SU-DHL-6 (cell line): Measurements from ENCODE around the gene PRTN3.

Experiments
- H2AFZ ChIP-seq: fragments of 200-600 bp; sonication (generic); 2 replicates; pipeline ENCODE4 v1.6.1; 2014; ENCODE audit warnings: low read depth, mild to moderate bottlenecking, moderate library complexity, mixed read lengths, antibody characterized with exemption, low read length; ENCODE audit not compliant: severe bottlenecking
- H3F3A ChIP-seq: fragments of 200-600 bp; shearing (Covaris generic); 2 replicates; pipeline ENCODE4 v1.6.0; 2016; ENCODE audit warnings: antibody characterized with exemption, mild to moderate bottlenecking; ENCODE audit not compliant: insufficient read depth
- H3K27ac ChIP-seq: fragments of 200-600 bp; sonication (generic); 2 replicates; pipeline ENCODE4 v1.5.1; 2016; ENCODE audit warnings: low read depth, mild to moderate bottlenecking, low read length, moderate library complexity, mixed read lengths
- H3K27me3 ChIP-seq: fragments of 200-600 bp; sonication (generic), shearing (Covaris generic); 2 replicates; pipeline ENCODE4 v1.6.0; 2014; ENCODE audit warnings: mild to moderate bottlenecking, low read length
- H3K36me3 ChIP-seq: fragments of 200-600 bp; sonication (generic); 2 replicates; pipeline ENCODE4 v1.6.1; 2014; ENCODE audit warnings: mild to moderate bottlenecking, low read length, mixed read lengths
- H3K4me2 ChIP-seq: fragments of 300-600, 200-600 bp; shearing (Covaris generic), sonication (generic); 2 replicates; pipeline ENCODE4 v1.6.0; 2014; ENCODE audit warnings: low read length, low read depth, mild to moderate bottlenecking; ENCODE audit not compliant: poor library complexity, severe bottlenecking
- H3K4me3 ChIP-seq: fragments of 200-600 bp; sonication (generic); 2 replicates; pipeline ENCODE4 v1.5.1; 2014; ENCODE audit warnings: antibody characterized with exemption, low read length, mild to moderate bottlenecking, mixed read lengths; ENCODE audit not compliant: insufficient read depth, poor library complexity, severe bottlenecking
- H3K79me2 ChIP-seq: fragments of 200-600 bp; sonication (generic); 2 replicates; pipeline ENCODE4 v1.6.1; 2014; ENCODE audit warnings: mild to moderate bottlenecking, low read length, moderate library complexity; ENCODE audit not compliant: insufficient read depth
- H3K9ac ChIP-seq: fragments of 200-600 bp; sonication (generic); 2 replicates; pipeline ENCODE4 v1.7.0; 2014; ENCODE audit warnings: mild to moderate bottlenecking, low read length
- H3K9me2 ChIP-seq: fragments of 200-600 bp; sonication (generic); replicated peaks from 2 replicates; pipeline ENCODE4 v1.6.1; 2014; ENCODE audit warnings: low read length; ENCODE audit not compliant: insufficient read depth
- H3K9me3 ChIP-seq: fragments of 200-600 bp; sonication (generic); 2 replicates; pipeline ENCODE4 v1.6.1; 2014; ENCODE audit warnings: low read length, mixed read lengths; ENCODE audit not compliant: insufficient read depth
- H4K20me1 ChIP-seq: fragments of 200-600 bp; sonication (generic); 2 replicates; pipeline ENCODE4 v1.6.1; 2014; ENCODE audit warnings: low read depth, mild to moderate bottlenecking, antibody characterized with exemption, low read length, moderate library complexity, mixed read lengths
- EZH2phosphoT487 ChIP-seq: fragments of 200-600 bp; sonication (generic), shearing (Covaris generic); conservative IDR thresholded peaks from 2 replicates; pipeline ENCODE4 v1.6.1; 2018; ENCODE audit warnings: mild to moderate bottlenecking, antibody characterized with exemption, low read length, moderate library complexity, mixed read lengths
- TF ChIP-seq, protein P1 (sequence below): fragments of 200-600 bp; sonication (generic); IDR thresholded peaks from one replicate; pipeline ENCODE4 v1.5.1; 2017; ENCODE audit warnings: antibody characterized with exemption, mild to moderate bottlenecking, low read length, moderate library complexity; ENCODE audit not compliant: insufficient read depth, poor library complexity, severe bottlenecking

The PRTN3 gene

DNA sequence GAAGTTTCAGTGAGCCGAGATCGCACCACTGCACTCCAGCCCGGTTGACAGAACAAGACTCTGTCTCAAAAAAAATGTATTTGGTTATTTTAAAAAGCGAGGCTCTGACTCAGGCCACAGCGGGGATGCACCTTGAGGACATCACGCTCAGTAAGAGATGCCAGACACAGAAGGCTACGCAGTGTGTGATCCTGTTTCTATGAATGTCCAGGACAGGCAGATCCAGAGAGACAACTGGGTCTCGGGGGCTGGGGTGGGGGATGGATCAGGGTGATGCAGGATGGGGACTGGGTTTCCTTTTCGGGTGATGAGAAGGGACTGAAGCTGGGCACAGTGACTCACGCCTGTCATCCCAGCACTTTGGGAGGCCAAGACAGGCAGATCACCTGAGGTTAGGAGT is 46.8 kb downstream of the PRTN3 start:
- no peaks in the 10 kb centered on the region for H3K27me3 ChIP-seq
- H3K9me3 ChIP-seq, result no peaks in the 10 kb centered on the region
- no peaks in the 10 kb centered on the region for H3K9me2 ChIP-seq
- H3F3A ChIP-seq, result peaks cover 7% of the 10 kb centered on the region; the same call in 1 of the 2 replicates
- H2AFZ ChIP-seq, result no peak overlapping the region
- TF ChIP-seq, protein P1, sequence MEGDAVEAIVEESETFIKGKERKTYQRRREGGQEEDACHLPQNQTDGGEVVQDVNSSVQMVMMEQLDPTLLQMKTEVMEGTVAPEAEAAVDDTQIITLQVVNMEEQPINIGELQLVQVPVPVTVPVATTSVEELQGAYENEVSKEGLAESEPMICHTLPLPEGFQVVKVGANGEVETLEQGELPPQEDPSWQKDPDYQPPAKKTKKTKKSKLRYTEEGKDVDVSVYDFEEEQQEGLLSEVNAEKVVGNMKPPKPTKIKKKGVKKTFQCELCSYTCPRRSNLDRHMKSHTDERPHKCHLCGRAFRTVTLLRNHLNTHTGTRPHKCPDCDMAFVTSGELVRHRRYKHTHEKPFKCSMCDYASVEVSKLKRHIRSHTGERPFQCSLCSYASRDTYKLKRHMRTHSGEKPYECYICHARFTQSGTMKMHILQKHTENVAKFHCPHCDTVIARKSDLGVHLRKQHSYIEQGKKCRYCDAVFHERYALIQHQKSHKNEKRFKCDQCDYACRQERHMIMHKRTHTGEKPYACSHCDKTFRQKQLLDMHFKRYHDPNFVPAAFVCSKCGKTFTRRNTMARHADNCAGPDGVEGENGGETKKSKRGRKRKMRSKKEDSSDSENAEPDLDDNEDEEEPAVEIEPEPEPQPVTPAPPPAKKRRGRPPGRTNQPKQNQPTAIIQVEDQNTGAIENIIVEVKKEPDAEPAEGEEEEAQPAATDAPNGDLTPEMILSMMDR, result no peak
- no peak for TF ChIP-seq EZH2phosphoT487
- no peak overlapping the region for H3K9ac ChIP-seq
- H3K36me3 ChIP-seq, result no peaks in the 10 kb centered on the region
- H3K4me2 ChIP-seq, result no peak overlapping the region
- H3K4me3 ChIP-seq, result no peak overlapping the region
- peaks cover 5% of the 10 kb centered on the region; the same call in 1 of the 2 replicates for H3K79me2 ChIP-seq
- no peak overlapping the region for H3K27ac ChIP-seq
- no peaks in the 10 kb centered on the region for H4K20me1 ChIP-seq

DNA sequence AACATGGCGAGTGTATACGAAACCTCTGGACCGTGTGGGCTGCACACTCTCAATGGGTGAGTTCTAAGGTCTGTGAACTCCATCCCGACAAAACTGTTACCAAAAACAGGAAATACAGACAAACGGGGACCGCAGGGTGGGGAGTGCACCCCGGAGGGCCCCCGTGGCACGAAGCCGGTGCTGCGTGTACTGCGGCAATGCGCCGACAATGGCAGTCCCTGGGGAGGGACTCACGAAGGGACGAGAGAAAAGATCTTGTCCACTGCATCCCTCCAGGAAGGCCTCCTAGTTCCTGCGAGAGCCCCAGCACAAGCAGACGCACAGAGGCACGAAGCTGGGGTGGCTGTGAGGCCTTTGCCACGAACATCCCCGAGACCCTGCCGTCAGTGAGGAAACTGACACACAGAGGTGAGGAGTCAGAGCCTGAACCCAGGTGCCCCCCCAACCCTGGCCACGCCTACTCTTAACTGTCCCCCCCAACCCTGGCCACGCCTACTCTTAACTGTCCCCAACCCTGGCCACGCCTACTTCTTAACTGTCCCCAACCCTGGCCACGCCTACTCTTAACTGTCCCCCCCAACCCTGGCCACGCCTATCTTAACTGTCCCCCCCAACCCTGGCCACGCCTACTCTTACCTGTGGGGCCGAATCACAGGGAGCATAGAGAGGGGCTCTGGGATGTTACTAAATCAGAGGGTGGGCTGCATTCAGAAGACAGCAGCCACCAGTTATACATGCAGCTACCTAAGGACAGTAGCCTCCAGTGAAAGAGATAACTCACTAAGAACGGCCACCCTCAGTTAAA is 48.0 kb downstream of the PRTN3 start:
- no peaks in the 10 kb centered on the region for H3K9me2 ChIP-seq
- no peaks in the 10 kb centered on the region for H4K20me1 ChIP-seq
- no peaks in the 10 kb centered on the region for H3K9me3 ChIP-seq
- no peak for TF ChIP-seq EZH2phosphoT487
- TF ChIP-seq, protein P1, result no peak
- no peak overlapping the region for H2AFZ ChIP-seq
- H3K36me3 ChIP-seq, result no peaks in the 10 kb centered on the region
- H3F3A ChIP-seq, result peaks cover 7% of the 10 kb centered on the region; the same call in 1 of the 2 replicates
- H3K79me2 ChIP-seq, result peaks cover 5% of the 10 kb centered on the region; the same call in 1 of the 2 replicates
- H3K4me2 ChIP-seq, result no peak overlapping the region
- no peaks in the 10 kb centered on the region for H3K27me3 ChIP-seq
- no peak overlapping the region for H3K27ac ChIP-seq
- no peak overlapping the region for H3K9ac ChIP-seq
- no peak overlapping the region for H3K4me3 ChIP-seq

DNA sequence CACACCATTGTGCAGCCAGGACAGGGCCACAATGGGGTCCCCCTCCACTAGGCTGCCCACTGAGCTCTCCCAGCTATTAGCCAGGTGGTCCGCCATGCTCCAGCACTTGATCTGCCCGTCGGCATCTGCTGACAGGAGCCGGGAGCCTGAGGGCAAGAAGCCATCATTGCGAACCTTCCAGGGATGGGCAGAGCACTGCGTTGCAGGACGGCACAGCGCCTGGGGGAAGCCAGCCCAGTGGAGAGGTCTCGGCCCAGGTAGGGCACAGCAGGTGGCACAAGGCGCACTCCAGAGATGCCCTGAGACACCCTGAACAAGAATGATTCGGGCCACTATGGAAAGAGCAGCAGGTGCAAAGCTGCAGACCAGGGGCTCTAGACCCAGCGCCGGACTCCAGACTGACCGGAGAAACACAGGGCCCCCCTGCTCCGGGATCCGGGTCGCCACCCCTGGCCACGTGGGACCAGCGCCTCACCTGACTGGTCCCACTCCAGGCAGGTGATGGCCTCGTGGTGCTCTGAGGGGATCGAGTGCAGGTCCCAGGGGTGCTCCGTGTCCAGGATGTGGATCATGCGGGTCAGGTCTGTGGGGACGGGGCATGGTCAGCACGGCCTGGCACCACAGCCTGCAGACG is 49.0 kb downstream of the PRTN3 start:
- TF ChIP-seq, protein P1, result no peak
- no peak for TF ChIP-seq EZH2phosphoT487
- Histone ChIP-seq H3K27ac (no peak overlapping the region), H2AFZ (no peak overlapping the region)

More for the DNA sequence above, 49.0 kb downstream of the PRTN3 start:
- Histone ChIP-seq H3K4me3 (no peak overlapping the region), H3K79me2 (peaks cover 5% of the 10 kb centered on the region; the same call in 1 of the 2 replicates), H3K36me3 (no peaks in the 10 kb centered on the region), H3K9me2 (no peaks in the 10 kb centered on the region), H3K27me3 (no peaks in the 10 kb centered on the region), H3K9ac (no peak overlapping the region), H4K20me1 (no peaks in the 10 kb centered on the region), H3F3A (peaks cover 7% of the 10 kb centered on the region; the same call in 1 of the 2 replicates), H3K9me3 (no peaks in the 10 kb centered on the region), H3K4me2 (no peak overlapping the region)
